Right lobe of liver (tissue), 4 donors: Measurements from ENCODE around the gene KAZN.

Experiments
- CTCF ChIP-seq, 4 donors: fragments of 200-600 bp in 3 of 4; fragments of 450-650 bp in 1 of 4; IDR thresholded peaks; one replicate each; pipeline versions ENCODE4 v1.5.1 to v1.8.0; 2016 to 2022; ENCODE audit warnings: antibody characterized with exemption in 4 of 4, mild to moderate bottlenecking in 2 of 4
- POLR2A ChIP-seq: fragments of 450-650 bp; IDR thresholded peaks from one replicate; pipeline ENCODE4 v1.6.1; 2017; ENCODE audit warnings: antibody characterized with exemption, mild to moderate bottlenecking
- donor health status: DM: no; HTN: no; CAD: no.
- donor health status: DM: no; HTN: no; CAD: no.
- donor health status: DM: no; HTN: yes; CAD: no.

DNA sequence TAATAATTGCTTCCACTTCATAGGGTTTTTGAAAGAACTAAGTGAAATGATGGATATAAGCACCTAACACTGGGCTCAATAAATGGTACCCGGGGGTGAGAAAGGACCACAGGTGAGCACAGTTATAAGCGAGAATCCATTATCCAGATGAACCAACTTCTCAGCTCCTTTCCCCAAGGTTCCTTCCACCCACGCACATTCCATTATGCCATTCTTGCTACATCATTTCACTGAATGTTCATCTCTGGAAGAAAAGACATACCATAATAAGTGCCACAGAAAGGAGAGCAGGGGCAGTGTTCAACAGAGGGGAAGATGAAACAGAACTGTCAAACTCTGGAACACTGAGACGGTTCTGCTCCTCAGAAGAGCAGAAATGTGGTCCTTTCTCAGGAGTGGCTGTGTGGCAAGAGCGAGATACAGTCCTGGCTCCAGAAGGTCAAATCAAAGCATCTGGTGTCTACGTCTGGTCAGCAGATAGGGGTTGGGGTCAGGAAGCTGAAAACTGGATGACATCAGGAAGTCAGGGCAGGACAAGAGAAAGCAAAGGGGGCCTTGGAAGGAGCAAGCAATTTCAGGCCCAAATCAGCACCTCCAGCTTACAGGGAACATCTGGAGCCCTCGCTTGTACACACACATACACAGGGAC is 299.6 kb downstream of the KAZN start:
- TF ChIP-seq POLR2A = no peak
- no peak for TF ChIP-seq CTCF (IDR thresholded peaks at IDR 0.05)
